Measurements from ENCODE around the gene PIPOX. TPM values are rescaled to one million over a fixed set of nuclear protein-coding genes. Genes with fewer than 3 reads are reported as not detected.

Gene PIPOX
- total and polyA plus RNA-seq, 2 of the 13 experiments (the other 11 are each of a cell fraction or from before 2014, with no cell fraction given) = 87.3 to 154 TPM

DNA sequence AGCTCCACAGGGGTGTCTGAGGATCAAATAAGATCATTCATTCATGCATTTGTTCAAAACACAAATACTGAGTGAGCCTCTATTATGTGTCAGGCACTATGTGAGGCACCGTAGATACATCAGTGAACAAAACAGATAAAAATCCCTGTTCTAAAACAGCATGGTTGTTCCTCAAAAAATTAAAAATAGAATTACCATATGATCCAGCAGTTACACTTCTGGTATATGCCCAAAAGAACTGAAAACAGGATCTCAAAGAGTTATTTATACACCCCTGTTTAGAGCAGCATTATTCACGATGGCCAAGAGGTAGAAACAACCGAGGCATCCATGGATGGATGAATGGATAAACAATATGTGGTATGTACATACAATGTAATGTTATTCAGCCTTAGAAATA is 15.4 kb downstream of the PIPOX start:
- no TSS peak for BruUV-seq (replicated peaks)
- ChIA-PET CTCF (ENCODE audit: low intra/inter-chr PET ratio, low total read pairs) (no interaction called here), POLR2A (no interaction called here)

More for the DNA sequence above, 15.4 kb downstream of the PIPOX start:
- FAIRE-seq (no peak), DNase-seq (ENCODE audit: low spot score) (no peak), ATAC-seq (no peak)
- Histone ChIP-seq H3K9ac (ENCODE audit: insufficient read depth, low read depth, low read length) (no peak overlapping the region), H3K4me3 (replicated peaks in 1 of 3; ENCODE audit: insufficient read depth in 1 of 3, low read depth in 2 of 3, low read length in 3 of 3) (no peak overlapping the region), H3K27me3 (ENCODE audit: control insufficient read depth in 1 of 2, insufficient read depth in 2 of 2, low read length in 2 of 2) (no peaks in the 10 kb centered on the region), H2AFZ (ENCODE audit: low read length) (no peak overlapping the region), H3K4me2 (ENCODE audit: low read depth, low read length) (no peak overlapping the region), H3K9me3 (ENCODE audit: low read length) (no peaks in the 10 kb centered on the region), H3K4me1 (ENCODE audit: insufficient read depth, low read length) (no peaks in the 10 kb centered on the region), H3K36me3 (replicated peaks in 1 of 2; ENCODE audit: control insufficient read depth in 1 of 2, insufficient read depth in 2 of 2, low read length in 2 of 2) (peaks cover 14 to 25% of the 10 kb centered on the region in 2 experiments), H3K79me2 (ENCODE audit: insufficient read depth, low read length) (no peaks in the 10 kb centered on the region), H4K20me1 (ENCODE audit: insufficient read depth, low read length) (no peaks in the 10 kb centered on the region), H3K27ac (ENCODE audit: extremely low read length, insufficient read depth, low read length) (no peak overlapping the region)
- intact Hi-C loops (cut with micrococcal nuclease; ENCODE audit: unreplicated experiment) = no loop called here
- in situ Hi-C loops (cut with HindIII; ENCODE audit: extremely low pct_ligation_motif_present, low pct_unique_long_range_greater_than_20kb) = no loop called here
- 95% methylated on average over 3 of the region's 3 CpGs for whole genome bisulfite sequencing (ENCODE audit: low lambda C conversion rate)
- TF ChIP-seq ZBTB7A (CRISPR knock-in tag; IDR thresholded peaks at IDR 0.05) (no peak), SRY (CRISPR knock-in tag; IDR thresholded peaks at IDR 0.05) (no peak), KDM3A (CRISPR knock-in tag; IDR thresholded peaks at IDR 0.05; ENCODE audit: low read depth) (no peak), ELF4 (CRISPR knock-in tag; IDR thresholded peaks at IDR 0.05; ENCODE audit: borderline replicate concordance) (no peak), ZNF263 (CRISPR knock-in tag; IDR thresholded peaks at IDR 0.05) (no peak), SCMH1 (CRISPR knock-in tag; IDR thresholded peaks at IDR 0.05; ENCODE audit: borderline replicate concordance) (no peak)
- TF ChIP-seq, protein P1, sequence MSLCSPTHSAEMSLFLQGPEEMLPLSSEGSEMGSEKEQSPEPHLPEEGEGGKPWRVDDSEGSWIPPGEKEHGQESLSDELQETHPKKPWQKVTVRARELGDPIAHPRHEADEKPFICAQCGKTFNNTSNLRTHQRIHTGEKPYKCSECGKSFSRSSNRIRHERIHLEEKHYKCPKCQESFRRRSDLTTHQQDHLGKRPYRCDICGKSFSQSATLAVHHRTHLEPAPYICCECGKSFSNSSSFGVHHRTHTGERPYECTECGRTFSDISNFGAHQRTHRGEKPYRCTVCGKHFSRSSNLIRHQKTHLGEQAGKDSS (CRISPR knock-in tag; IDR thresholded peaks at IDR 0.05; ENCODE audit: borderline replicate concordance, low read depth) = no peak
- TF ChIP-seq, protein P2, sequence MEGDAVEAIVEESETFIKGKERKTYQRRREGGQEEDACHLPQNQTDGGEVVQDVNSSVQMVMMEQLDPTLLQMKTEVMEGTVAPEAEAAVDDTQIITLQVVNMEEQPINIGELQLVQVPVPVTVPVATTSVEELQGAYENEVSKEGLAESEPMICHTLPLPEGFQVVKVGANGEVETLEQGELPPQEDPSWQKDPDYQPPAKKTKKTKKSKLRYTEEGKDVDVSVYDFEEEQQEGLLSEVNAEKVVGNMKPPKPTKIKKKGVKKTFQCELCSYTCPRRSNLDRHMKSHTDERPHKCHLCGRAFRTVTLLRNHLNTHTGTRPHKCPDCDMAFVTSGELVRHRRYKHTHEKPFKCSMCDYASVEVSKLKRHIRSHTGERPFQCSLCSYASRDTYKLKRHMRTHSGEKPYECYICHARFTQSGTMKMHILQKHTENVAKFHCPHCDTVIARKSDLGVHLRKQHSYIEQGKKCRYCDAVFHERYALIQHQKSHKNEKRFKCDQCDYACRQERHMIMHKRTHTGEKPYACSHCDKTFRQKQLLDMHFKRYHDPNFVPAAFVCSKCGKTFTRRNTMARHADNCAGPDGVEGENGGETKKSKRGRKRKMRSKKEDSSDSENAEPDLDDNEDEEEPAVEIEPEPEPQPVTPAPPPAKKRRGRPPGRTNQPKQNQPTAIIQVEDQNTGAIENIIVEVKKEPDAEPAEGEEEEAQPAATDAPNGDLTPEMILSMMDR (CRISPR knock-in tag; IDR thresholded peaks at IDR 0.05) = no peak
